Measurements from ENCODE around the gene MBD3L2. TPM values are rescaled to one million over a fixed set of nuclear protein-coding genes. Genes with fewer than 3 reads are reported as not detected.
"Not testable (repeated sequence)": the region's sequence is repeated elsewhere in the genome, so short reads cannot be mapped to it uniquely, and the experiment has no call there.

Gene MBD3L2
- total RNA-seq (ENCODE audit: unreplicated experiment), result 1.5 TPM
- long read RNA-seq, partial matches to known transcripts, result 1 of 1 reads
- long read RNA-seq, other reads (novel, unspliced or antisense), result 0 of 1 reads

GRCh38 chr19:7049021-7049420 is at the start of gene MBD3L2:
Gene MBD3L2 (plus strand): TSS chr19:7049321. CDS start chr19:7049374, 53 bp downstream.
- H3K4me3 Mint-ChIP-seq (ENCODE audit: unreplicated experiment); DNase-seq; H3K27me3 Mint-ChIP-seq (ENCODE audit: unreplicated experiment); H3K9me3 Mint-ChIP-seq (ENCODE audit: unreplicated experiment); H3K27ac Mint-ChIP-seq (ENCODE audit: unreplicated experiment); H3K4me1 Mint-ChIP-seq (ENCODE audit: low read depth, unreplicated experiment); H3K36me3 Mint-ChIP-seq (ENCODE audit: unreplicated experiment): not testable (repeated sequence)

GRCh38 chr19:6999933-7000332 is 49.2 kb upstream of the MBD3L2 start:
- Mint-ChIP-seq H3K4me1 (ENCODE audit: low read depth, unreplicated experiment) (no peaks in the 10 kb centered on the region), H3K9me3 (ENCODE audit: unreplicated experiment) (peaks cover 13% of the 10 kb centered on the region), H3K4me3 (ENCODE audit: unreplicated experiment) (no peak overlapping the region), H3K27ac (ENCODE audit: unreplicated experiment) (no peak overlapping the region), H3K27me3 (ENCODE audit: unreplicated experiment) (peaks cover 3% of the 10 kb centered on the region), H3K36me3 (ENCODE audit: unreplicated experiment) (peaks cover 7% of the 10 kb centered on the region)
- TF ChIP-seq CTCF (IDR thresholded peaks at IDR 0.05; ENCODE audit: partially characterized antibody, unreplicated experiment), result no peak
- DNase-seq, result no peak

- H3K4me1 Mint-ChIP-seq (ENCODE audit: low read depth, unreplicated experiment), result no peaks in the 10 kb centered on the region
- H3K27me3 Mint-ChIP-seq (ENCODE audit: unreplicated experiment), result no peaks in the 10 kb centered on the region
- TF ChIP-seq CTCF (IDR thresholded peaks at IDR 0.05; ENCODE audit: partially characterized antibody, unreplicated experiment), result no peak
- peaks cover 3% of the 10 kb centered on the region for H3K36me3 Mint-ChIP-seq (ENCODE audit: unreplicated experiment)
- peaks cover 9% of the 10 kb centered on the region for H3K9me3 Mint-ChIP-seq (ENCODE audit: unreplicated experiment)
- no peak for DNase-seq
- no peak overlapping the region for H3K27ac Mint-ChIP-seq (ENCODE audit: unreplicated experiment)
- no peak overlapping the region for H3K4me3 Mint-ChIP-seq (ENCODE audit: unreplicated experiment)
Observed at GRCh38 chr19:7000333-7000732, 48.8 kb upstream of the MBD3L2 start.

GRCh38 chr19:7000816-7001215 is 48.3 kb upstream of the MBD3L2 start:
- Mint-ChIP-seq H3K27ac (ENCODE audit: unreplicated experiment) (no peak overlapping the region), H3K9me3 (ENCODE audit: unreplicated experiment) (peaks cover 8% of the 10 kb centered on the region), H3K4me3 (ENCODE audit: unreplicated experiment) (no peak overlapping the region), H3K36me3 (ENCODE audit: unreplicated experiment) (no peaks in the 10 kb centered on the region), H3K4me1 (ENCODE audit: low read depth, unreplicated experiment) (no peaks in the 10 kb centered on the region), H3K27me3 (ENCODE audit: unreplicated experiment) (no peaks in the 10 kb centered on the region)
- no peak for DNase-seq
- no peak for TF ChIP-seq CTCF (IDR thresholded peaks at IDR 0.05; ENCODE audit: partially characterized antibody, unreplicated experiment)

GRCh38 chr19:7004313-7004931 is 44.7 kb upstream of the MBD3L2 start:
- Mint-ChIP-seq H3K9me3 (ENCODE audit: unreplicated experiment) (peaks cover 3% of the 10 kb centered on the region), H3K36me3 (ENCODE audit: unreplicated experiment) (no peaks in the 10 kb centered on the region), H3K27ac (ENCODE audit: unreplicated experiment) (no peak overlapping the region), H3K4me1 (ENCODE audit: low read depth, unreplicated experiment) (no peaks in the 10 kb centered on the region), H3K4me3 (ENCODE audit: unreplicated experiment) (no peak overlapping the region), H3K27me3 (ENCODE audit: unreplicated experiment) (no peaks in the 10 kb centered on the region)
- no peak for DNase-seq
- peak; percentile 85 for TF ChIP-seq CTCF (IDR thresholded peaks at IDR 0.05; ENCODE audit: partially characterized antibody, unreplicated experiment)
